ENCODE results near the gene IL17RA.

IL17RA gene

GRCh38 chr22:17152340-17152739 lies 67.5 kb downstream of the IL17RA start:
- DNase-seq (ENCODE audit: low read depth in 3 of 3) = no peak

GRCh38 chr22:17152971-17153370 lies 68.2 kb downstream of the IL17RA start:
- DNase-seq (ENCODE audit: low read depth in 3 of 3) = no peak

GRCh38 chr22:17155941-17156340 lies 71.1 kb downstream of the IL17RA start:
- DNase-seq (ENCODE audit: low read depth in 3 of 3) = no peak

- no peak for DNase-seq (ENCODE audit: low read depth in 3 of 3)
Observed at GRCh38 chr22:17157714-17158113, 72.9 kb downstream of the IL17RA start.

- no peak for DNase-seq (ENCODE audit: low read depth in 3 of 3)
Observed at GRCh38 chr22:17158176-17158567, 73.4 kb downstream of the IL17RA start.

- DNase-seq (ENCODE audit: low read depth in 3 of 3) = peak; percentile 78 to 88 (median 82)
Observed at GRCh38 chr22:17158568-17159503, 74.0 kb downstream of the IL17RA start, which contains the start of gene HDHD5. TSS of gene HDHD5 (minus strand) at chr22:17159277. CDS start at chr22:17159251, 26 bp downstream.

GRCh38 chr22:17159504-17159951 lies 74.7 kb downstream of the IL17RA start:
- DNase-seq (ENCODE audit: low read depth in 3 of 3) = peak; percentile 52 to 70 (median 56)

- no peak for DNase-seq (ENCODE audit: low read depth in 3 of 3)
Observed at GRCh38 chr22:17161991-17162390, 77.2 kb downstream of the IL17RA start.

GRCh38 chr22:17162731-17163130 lies 77.9 kb downstream of the IL17RA start:
- DNase-seq (ENCODE audit: low read depth in 3 of 3) = no peak

GRCh38 chr22:17164392-17165024 lies 79.7 kb downstream of the IL17RA start:
- no peak for DNase-seq (ENCODE audit: low read depth in 3 of 3)
